DND-41 (cell line): Measurements from ENCODE around the gene BLM.

Source experiments
- ATAC-seq: fragments of 200-7000 bp; cut with Tn5 transposase; 3 replicates; pipeline ENCODE4 v1.9.1; 2021; ENCODE audit warnings: low read depth; ENCODE audit not compliant: insufficient read depth
- DNase-seq: peaks from one replicate; pipeline ENCODE4 v3.0.0-alpha.2; 2020
- H2AFZ ChIP-seq: 2 replicates; pipeline ENCODE4 v1.6.0; 2012; ENCODE audit warnings: low read depth, low read length
- H3K27ac ChIP-seq: 2 replicates; pipeline ENCODE4 v1.5.1; 2012; ENCODE audit warnings: low read length, inconsistent platforms
- H3K27me3 ChIP-seq: fragments of 200-600 bp; sonication (generic); 2 replicates; pipeline ENCODE4 v1.6.0; 2012; ENCODE audit warnings: low read length, mild to moderate bottlenecking, inconsistent platforms; ENCODE audit not compliant: insufficient read depth, poor library complexity
- H3K36me3 ChIP-seq: 2 replicates; pipeline ENCODE4 v1.5.1; 2012; ENCODE audit warnings: low read length, inconsistent platforms; ENCODE audit not compliant: insufficient read depth
- H3K4me1 ChIP-seq: 2 replicates; pipeline ENCODE4 v1.5.1; 2012; ENCODE audit warnings: mild to moderate bottlenecking, low read length; ENCODE audit not compliant: insufficient read depth
- H3K4me2 ChIP-seq: 2 replicates; pipeline ENCODE4 v1.6.0; 2012; ENCODE audit warnings: mild to moderate bottlenecking, moderate library complexity, low read length, inconsistent platforms; ENCODE audit not compliant: insufficient read depth
- H3K4me3 ChIP-seq, 2 experiments: fragments of 200-600 bp in 1 of 2; shearing (Covaris generic) in 1 of 2; 2 replicates each; pipeline ENCODE4 v1.5.1; 2012 to 2016; ENCODE audit warnings: inconsistent platforms in 2 of 2, low read length in 2 of 2, mild to moderate bottlenecking in 2 of 2, low read depth in 1 of 2, moderate library complexity in 1 of 2
- H3K79me2 ChIP-seq: 2 replicates; pipeline ENCODE4 v1.6.0; 2012; ENCODE audit warnings: low read length, inconsistent platforms; ENCODE audit not compliant: insufficient read depth
- H3K9ac ChIP-seq: 2 replicates; pipeline ENCODE4 v1.6.0; 2012; ENCODE audit warnings: low read depth, mild to moderate bottlenecking, inconsistent platforms, low read length, moderate library complexity
- H3K9me3 ChIP-seq: 2 replicates; pipeline ENCODE4 v1.5.1; 2012; ENCODE audit warnings: low read length, moderate library complexity, mild to moderate bottlenecking, inconsistent platforms; ENCODE audit not compliant: insufficient read depth, severe bottlenecking
- H4K20me1 ChIP-seq: 2 replicates; pipeline ENCODE4 v1.6.0; 2012; ENCODE audit warnings: low read length; ENCODE audit not compliant: insufficient read depth
- EZH2 ChIP-seq: IDR thresholded peaks from 3 replicates; pipeline ENCODE4 v1.6.1; 2012; ENCODE audit warnings: borderline replicate concordance, low read depth, mild to moderate bottlenecking, moderate library complexity, low read length, inconsistent platforms; ENCODE audit not compliant: severe bottlenecking
- TF ChIP-seq, protein P1 (sequence below): IDR thresholded peaks from 2 replicates; pipeline ENCODE4 v1.5.1; 2012; ENCODE audit warnings: borderline replicate concordance, low read length, moderate library complexity, mild to moderate bottlenecking; ENCODE audit not compliant: poor library complexity, severe bottlenecking; ENCODE audit errors: extremely low read depth

BLM gene

DNA sequence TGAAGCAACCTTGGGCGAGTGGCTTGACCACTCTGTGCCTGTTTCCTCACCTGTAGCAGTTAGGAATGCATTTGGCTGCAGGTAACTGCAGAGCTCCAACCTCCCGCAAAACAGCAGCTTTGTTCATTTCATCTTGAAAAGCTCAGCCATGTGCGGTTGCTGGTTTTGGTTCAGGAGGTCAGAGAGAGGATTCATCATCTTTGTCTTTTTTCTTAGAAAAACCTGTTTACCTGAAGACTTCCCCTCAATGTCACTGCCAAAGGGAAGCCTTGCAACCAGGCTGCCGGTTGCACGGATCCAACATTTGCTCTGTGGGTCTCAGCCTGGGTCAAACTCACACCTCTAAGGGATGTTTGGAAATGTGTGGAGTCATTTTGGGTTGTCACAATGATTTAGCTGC, 134.8 kb downstream of the BLM start:
- H3K9me3 ChIP-seq, result no peaks in the 10 kb centered on the region
- no peak overlapping the region for H3K27ac ChIP-seq
- H3K27me3 ChIP-seq, result no peaks in the 10 kb centered on the region
- H3K9ac ChIP-seq, result no peak overlapping the region
- H3K4me3 ChIP-seq, result no peak overlapping the region
- no peak for ATAC-seq
- DNase-seq, result no peak
- H3K4me2 ChIP-seq, result no peak overlapping the region
- H3K4me1 ChIP-seq, result peaks cover 4% of the 10 kb centered on the region; the same call in 1 of the 2 replicates
- H3K36me3 ChIP-seq, result no peaks in the 10 kb centered on the region
- no peaks in the 10 kb centered on the region for H3K79me2 ChIP-seq
- no peak for TF ChIP-seq EZH2
- TF ChIP-seq, protein P1, sequence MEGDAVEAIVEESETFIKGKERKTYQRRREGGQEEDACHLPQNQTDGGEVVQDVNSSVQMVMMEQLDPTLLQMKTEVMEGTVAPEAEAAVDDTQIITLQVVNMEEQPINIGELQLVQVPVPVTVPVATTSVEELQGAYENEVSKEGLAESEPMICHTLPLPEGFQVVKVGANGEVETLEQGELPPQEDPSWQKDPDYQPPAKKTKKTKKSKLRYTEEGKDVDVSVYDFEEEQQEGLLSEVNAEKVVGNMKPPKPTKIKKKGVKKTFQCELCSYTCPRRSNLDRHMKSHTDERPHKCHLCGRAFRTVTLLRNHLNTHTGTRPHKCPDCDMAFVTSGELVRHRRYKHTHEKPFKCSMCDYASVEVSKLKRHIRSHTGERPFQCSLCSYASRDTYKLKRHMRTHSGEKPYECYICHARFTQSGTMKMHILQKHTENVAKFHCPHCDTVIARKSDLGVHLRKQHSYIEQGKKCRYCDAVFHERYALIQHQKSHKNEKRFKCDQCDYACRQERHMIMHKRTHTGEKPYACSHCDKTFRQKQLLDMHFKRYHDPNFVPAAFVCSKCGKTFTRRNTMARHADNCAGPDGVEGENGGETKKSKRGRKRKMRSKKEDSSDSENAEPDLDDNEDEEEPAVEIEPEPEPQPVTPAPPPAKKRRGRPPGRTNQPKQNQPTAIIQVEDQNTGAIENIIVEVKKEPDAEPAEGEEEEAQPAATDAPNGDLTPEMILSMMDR, result no peak
- no peak overlapping the region for H2AFZ ChIP-seq
- no peaks in the 10 kb centered on the region for H4K20me1 ChIP-seq

GRCh38 chr15:90855139-90855538, 138.0 kb downstream of the BLM start:
- Histone ChIP-seq H3K36me3 (no peaks in the 10 kb centered on the region), H3K79me2 (no peaks in the 10 kb centered on the region), H3K27me3 (no peaks in the 10 kb centered on the region), H3K9me3 (no peaks in the 10 kb centered on the region), H4K20me1 (no peaks in the 10 kb centered on the region), H2AFZ (no peak overlapping the region), H3K9ac (no peak overlapping the region), H3K27ac (no peak overlapping the region), H3K4me3 (no peak overlapping the region), H3K4me1 (peaks cover 4% of the 10 kb centered on the region; the same call in 1 of the 2 replicates), H3K4me2 (no peak overlapping the region)
- no peak for ATAC-seq
- no peak for DNase-seq
- TF ChIP-seq, protein P1, result no peak
- TF ChIP-seq EZH2, result no peak

- H3K79me2 ChIP-seq, result no peaks in the 10 kb centered on the region
- no peaks in the 10 kb centered on the region for H4K20me1 ChIP-seq
- H3K9me3 ChIP-seq, result no peaks in the 10 kb centered on the region
- H2AFZ ChIP-seq, result no peak overlapping the region
- H3K36me3 ChIP-seq, result no peaks in the 10 kb centered on the region
- no peak overlapping the region for H3K9ac ChIP-seq
- peaks cover 4% of the 10 kb centered on the region; the same call in 1 of the 2 replicates for H3K4me1 ChIP-seq
- H3K27me3 ChIP-seq, result no peaks in the 10 kb centered on the region
- no peak for DNase-seq
- H3K27ac ChIP-seq, result no peak overlapping the region
- ATAC-seq, result no peak
- no peak overlapping the region for H3K4me2 ChIP-seq
- no peak for TF ChIP-seq EZH2
- TF ChIP-seq, protein P1, result no peak
- H3K4me3 ChIP-seq, result no peak overlapping the region
These were observed 140.2 kb downstream of the BLM start for GRCh38 chr15:90857337-90857736.

GRCh38 chr15:90857883-90858443, 140.8 kb downstream of the BLM start:
- H2AFZ ChIP-seq, result no peak overlapping the region
- H3K4me3 ChIP-seq, result no peak overlapping the region
- H3K9me3 ChIP-seq, result no peaks in the 10 kb centered on the region
- DNase-seq, result no peak
- no peak for ATAC-seq
- TF ChIP-seq EZH2, result no peak
- TF ChIP-seq, protein P1, result no peak
- no peak overlapping the region for H3K4me2 ChIP-seq
- no peaks in the 10 kb centered on the region for H3K79me2 ChIP-seq
- H3K9ac ChIP-seq, result no peak overlapping the region
- no peaks in the 10 kb centered on the region for H3K27me3 ChIP-seq
- peaks cover 4% of the 10 kb centered on the region; the same call in 1 of the 2 replicates for H3K4me1 ChIP-seq
- no peak overlapping the region for H3K27ac ChIP-seq
- no peaks in the 10 kb centered on the region for H4K20me1 ChIP-seq
- H3K36me3 ChIP-seq, result no peaks in the 10 kb centered on the region
